ENCODE data around the gene LOC128125822.

The LOC128125822 gene

DNA sequence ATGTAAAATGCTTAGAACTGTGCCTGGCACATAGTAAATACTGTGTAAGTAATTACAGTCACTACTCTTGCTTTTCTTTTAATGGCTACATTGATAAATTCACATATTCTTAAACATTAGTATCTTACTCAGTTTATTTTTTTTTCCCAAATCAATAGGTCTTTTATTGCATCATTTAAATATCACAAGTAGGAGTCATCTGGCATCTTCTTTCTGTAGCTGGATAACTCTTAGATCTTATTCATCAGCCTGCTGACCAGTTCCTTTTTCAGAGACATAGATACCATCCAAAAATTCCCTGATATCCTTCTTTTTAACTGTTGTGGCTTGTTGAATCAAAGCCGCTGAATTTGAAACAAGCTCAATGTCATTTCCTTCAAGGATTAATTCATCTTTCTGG lies 43.3 kb downstream of the LOC128125822 start:
- no peak for DNase-seq
- Mint-ChIP-seq H3K36me3 (no peaks in the 10 kb centered on the region), H3K4me1 (no peaks in the 10 kb centered on the region), H3K27ac (no peak overlapping the region), H3K9me3 (no peaks in the 10 kb centered on the region), H3K4me3 (no peak overlapping the region), H3K27me3 (peaks cover 16% of the 10 kb centered on the region)
- CTCF ChIA-PET: no interaction called here

Data from activated naive CD4-positive, alpha-beta T cell treated with anti-CD3 and anti-CD28 coated beads, Interleukin-2, amount 10 ng/mL, durations not matched to agents 7 days and 5 days (primary cell).